Mesendoderm (in vitro differentiated cells): ENCODE results near the gene PTPN3.

Experiments
- DNase-seq: peaks from one replicate; pipeline ENCODE4 v3.0.0; 2013
- H2AK5ac ChIP-seq: 2 replicates; pipeline ENCODE4 v1.6.1; 2013; ENCODE audit warnings: low read length, inconsistent platforms
- H2BK120ac ChIP-seq: 2 replicates; pipeline ENCODE4 v1.6.1; 2013; ENCODE audit warnings: low read depth, mild to moderate bottlenecking, low read length, moderate library complexity, mixed read lengths
- H2BK15ac ChIP-seq: replicated peaks from 2 replicates; pipeline ENCODE4 v1.6.1; 2013; ENCODE audit warnings: low read depth, mild to moderate bottlenecking, moderate library complexity
- H2BK5ac ChIP-seq: 2 replicates; pipeline ENCODE4 v1.6.1; 2013; ENCODE audit warnings: low read length, inconsistent platforms
- H3K18ac ChIP-seq: 2 replicates; pipeline ENCODE4 v1.6.1; 2013; ENCODE audit warnings: mild to moderate bottlenecking, low read length, mixed read lengths
- H3K23ac ChIP-seq: one replicate; pipeline ENCODE4 v1.6.1; 2013; ENCODE audit warnings: low read length
- H3K27ac ChIP-seq: 2 replicates; pipeline ENCODE4 v1.5.1; 2013; ENCODE audit warnings: low read depth, mild to moderate bottlenecking, inconsistent platforms, low read length, moderate library complexity
- H3K27me3 ChIP-seq: 2 replicates; pipeline ENCODE4 v1.6.1; 2013; ENCODE audit warnings: low read length, control low read depth, mild to moderate bottlenecking, inconsistent platforms; ENCODE audit not compliant: insufficient read depth, poor library complexity
- H3K36me3 ChIP-seq: 2 replicates; pipeline ENCODE4 v1.6.1; 2013; ENCODE audit warnings: low read length, inconsistent platforms; ENCODE audit not compliant: control insufficient read depth, insufficient read depth
- H3K4ac ChIP-seq: one replicate; pipeline ENCODE4 v1.6.1; 2013; ENCODE audit warnings: low read depth, mild to moderate bottlenecking, low read length, moderate library complexity
- H3K4me1 ChIP-seq: 2 replicates; pipeline ENCODE4 v1.6.1; 2013; ENCODE audit warnings: low read depth, low read length, inconsistent platforms; ENCODE audit not compliant: control insufficient read depth
- H3K4me2 ChIP-seq: 2 replicates; pipeline ENCODE4 v1.6.1; 2013; ENCODE audit warnings: low read length
- H3K4me3 ChIP-seq: 2 replicates; pipeline ENCODE4 v1.5.1; 2013; ENCODE audit warnings: mild to moderate bottlenecking, low read length
- H3K56ac ChIP-seq: one replicate; pipeline ENCODE4 v1.6.1; 2013; ENCODE audit warnings: low read length
- H3K79me1 ChIP-seq: 2 replicates; pipeline ENCODE4 v1.6.1; 2013; ENCODE audit warnings: low read length, inconsistent platforms
- H3K79me2 ChIP-seq: 2 replicates; pipeline ENCODE4 v1.6.1; 2013; ENCODE audit warnings: mild to moderate bottlenecking, low read length; ENCODE audit not compliant: control insufficient read depth, insufficient read depth
- H3K9ac ChIP-seq: 2 replicates; pipeline ENCODE4 v1.6.1; 2013; ENCODE audit warnings: low read length, inconsistent platforms
- H4K5ac ChIP-seq: one replicate; pipeline ENCODE4 v1.6.1; 2013; ENCODE audit warnings: low read length
- H4K8ac ChIP-seq: one replicate; pipeline ENCODE4 v1.6.1; 2013; ENCODE audit warnings: low read depth, mild to moderate bottlenecking, control low read depth, low read length, moderate library complexity
- WGBS: extraction: QIAGEN DNeasy Blood & Tissue Kit; methylation state at CpG from one replicate; pipeline ENCODE4 v1.1.7; 2013; ENCODE audit warnings: low lambda C conversion rate, missing lambda C conversion rate; ENCODE audit not compliant: insufficient coverage; ENCODE audit errors: extremely low coverage; 5-methylcytosine and 5-hydroxymethylcytosine counted together

The PTPN3 gene

GRCh38 chr9:109474170-109474569, 23.9 kb downstream of the PTPN3 start:
- no peak overlapping the region for H4K5ac ChIP-seq
- no peaks in the 10 kb centered on the region for H3K4me1 ChIP-seq
- no peak overlapping the region for H3K56ac ChIP-seq
- WGBS: no CpG with 5 or more reads among the region's 7 CpGs
- H2BK5ac ChIP-seq: no peak overlapping the region
- no peaks in the 10 kb centered on the region for H3K79me1 ChIP-seq
- H3K9ac ChIP-seq: no peak overlapping the region
- no peaks in the 10 kb centered on the region for H3K79me2 ChIP-seq
- no peak overlapping the region for H3K4me3 ChIP-seq
- H3K27me3 ChIP-seq: no peaks in the 10 kb centered on the region
- H3K36me3 ChIP-seq: no peaks in the 10 kb centered on the region
- no peak overlapping the region for H3K4ac ChIP-seq
- no peak overlapping the region for H2BK120ac ChIP-seq
- no peak overlapping the region for H2BK15ac ChIP-seq
- H3K4me2 ChIP-seq: no peak overlapping the region
- no peak overlapping the region for H3K23ac ChIP-seq
- H3K27ac ChIP-seq: no peak overlapping the region
- no peak overlapping the region for H4K8ac ChIP-seq
- no peak overlapping the region for H2AK5ac ChIP-seq
- no peak for DNase-seq
- H3K18ac ChIP-seq: no peak overlapping the region

DNA sequence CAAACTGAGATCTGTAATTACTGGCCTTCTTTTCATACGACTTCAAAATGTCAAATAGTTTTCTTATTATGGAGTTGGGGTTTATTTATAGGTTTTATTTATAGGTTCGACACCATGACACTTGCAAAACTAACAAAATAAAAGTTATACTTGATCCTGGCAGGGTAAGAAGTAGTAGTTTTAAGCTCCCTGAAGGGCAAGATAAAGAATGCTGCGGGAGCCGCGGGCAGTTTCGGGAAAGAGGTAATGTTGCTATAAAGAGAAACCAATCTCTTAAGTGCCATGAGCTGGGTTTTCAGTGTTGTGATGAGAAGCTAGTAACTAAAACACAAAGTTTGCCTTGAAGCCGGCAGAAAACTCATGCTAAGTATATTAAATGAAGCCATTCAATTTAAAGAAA, 24.8 kb downstream of the PTPN3 start:
- Histone ChIP-seq H2AK5ac (no peak overlapping the region), H3K4me3 (no peak overlapping the region), H3K4me2 (no peak overlapping the region), H4K5ac (no peak overlapping the region), H3K4me1 (no peaks in the 10 kb centered on the region), H3K23ac (no peak overlapping the region), H3K27ac (no peak overlapping the region), H3K56ac (no peak overlapping the region), H4K8ac (no peak overlapping the region), H3K4ac (no peak overlapping the region), H2BK15ac (no peak overlapping the region), H3K36me3 (no peaks in the 10 kb centered on the region), H3K79me2 (no peaks in the 10 kb centered on the region), H2BK120ac (no peak overlapping the region), H3K79me1 (no peaks in the 10 kb centered on the region), H2BK5ac (no peak overlapping the region), H3K9ac (no peak overlapping the region), H3K18ac (no peak overlapping the region), H3K27me3 (no peaks in the 10 kb centered on the region)
- no peak for DNase-seq
- WGBS: no CpG with 5 or more reads among the region's 7 CpGs

DNA sequence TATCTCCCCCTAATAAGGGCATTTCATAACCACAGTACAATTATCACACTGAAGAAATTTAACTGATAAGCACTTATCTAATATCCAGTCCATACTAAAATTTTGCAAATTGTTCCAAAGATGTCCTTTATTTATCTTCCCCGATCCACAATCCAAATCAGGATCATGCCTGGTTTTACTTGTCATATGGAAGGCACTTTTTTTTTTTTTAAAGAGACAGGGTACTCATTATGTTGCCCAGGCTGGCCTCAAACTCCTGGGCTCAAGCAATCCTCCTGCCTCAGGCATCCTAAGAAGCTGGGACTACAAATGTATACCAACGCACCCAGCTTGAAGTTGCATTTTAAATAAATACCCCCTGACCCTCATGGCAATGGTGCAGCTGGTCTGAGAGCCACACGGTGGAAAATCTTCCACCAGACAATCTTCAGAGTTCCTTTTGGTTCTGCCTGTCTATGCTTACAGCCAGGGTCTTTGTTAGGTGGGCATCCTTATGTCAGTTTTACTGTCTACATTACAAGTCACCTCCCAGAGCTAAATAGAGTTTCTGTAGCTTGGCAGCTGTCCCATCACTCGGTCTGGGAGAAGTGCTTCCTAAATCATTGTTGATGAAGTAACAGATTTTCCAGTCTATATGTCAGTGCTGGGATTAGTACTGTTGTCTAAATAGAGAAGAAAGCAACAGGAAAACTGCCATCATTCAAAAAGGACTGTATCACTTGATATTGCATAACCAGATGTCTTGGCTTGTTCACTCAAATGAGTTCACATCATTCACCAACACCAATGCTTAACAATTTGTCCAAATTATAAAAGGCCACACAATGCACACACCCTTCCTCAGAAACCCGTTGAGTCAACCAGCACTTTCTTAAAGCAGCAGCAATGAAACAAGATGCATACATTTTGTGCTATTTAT, 26.4 kb downstream of the PTPN3 start:
- Histone ChIP-seq H3K56ac (no peak overlapping the region), H4K8ac (no peak overlapping the region), H3K23ac (no peak overlapping the region), H3K4me3 (no peak overlapping the region), H4K5ac (no peak overlapping the region), H2BK5ac (no peak overlapping the region), H3K4me2 (no peak overlapping the region), H2BK15ac (no peak overlapping the region), H3K36me3 (no peaks in the 10 kb centered on the region), H3K4ac (no peak overlapping the region), H3K79me1 (no peaks in the 10 kb centered on the region), H3K27ac (no peak overlapping the region), H2BK120ac (no peak overlapping the region), H2AK5ac (no peak overlapping the region), H3K4me1 (no peaks in the 10 kb centered on the region), H3K79me2 (no peaks in the 10 kb centered on the region), H3K18ac (no peak overlapping the region), H3K9ac (no peak overlapping the region), H3K27me3 (no peaks in the 10 kb centered on the region)
- no CpG with 5 or more reads among the region's 5 CpGs for WGBS
- DNase-seq: no peak

- Histone ChIP-seq H4K5ac (no peak overlapping the region), H4K8ac (no peak overlapping the region), H3K23ac (no peak overlapping the region), H3K56ac (no peak overlapping the region), H3K36me3 (no peaks in the 10 kb centered on the region), H3K18ac (no peak overlapping the region), H2BK15ac (no peak overlapping the region), H3K9ac (no peak overlapping the region), H3K79me2 (no peaks in the 10 kb centered on the region), H3K27me3 (no peaks in the 10 kb centered on the region), H2BK120ac (no peak overlapping the region), H2BK5ac (no peak overlapping the region), H3K27ac (no peak overlapping the region), H3K79me1 (no peaks in the 10 kb centered on the region), H3K4me1 (no peaks in the 10 kb centered on the region), H3K4me3 (no peak overlapping the region), H3K4me2 (no peak overlapping the region), H2AK5ac (no peak overlapping the region), H3K4ac (no peak overlapping the region)
- WGBS: no CpG with 5 or more reads among the region's 13 CpGs
- DNase-seq: peak; percentile 78
Observed at GRCh38 chr9:109469646-109470358, 28.3 kb downstream of the PTPN3 start.

DNA sequence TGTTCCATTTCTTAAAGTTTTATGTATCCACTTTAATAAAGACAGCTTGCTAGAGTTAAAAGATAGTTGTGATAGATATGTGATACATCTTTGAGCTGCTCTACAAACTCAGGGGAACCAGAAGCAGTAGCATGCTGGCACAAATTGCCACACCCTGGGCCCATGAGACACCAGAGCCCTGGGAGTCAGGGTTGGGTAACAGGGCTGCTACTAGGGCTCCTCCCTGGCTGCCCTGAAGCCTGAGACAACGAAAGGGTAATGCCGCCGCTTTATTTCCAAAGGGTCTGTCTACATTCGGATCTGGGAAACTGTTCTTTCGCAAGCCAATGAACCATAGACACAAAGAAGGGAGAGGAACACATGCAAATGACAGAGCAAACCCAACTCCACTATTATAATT, 29.2 kb downstream of the PTPN3 start:
- no peaks in the 10 kb centered on the region for H3K36me3 ChIP-seq
- H3K4me2 ChIP-seq: no peak overlapping the region
- no peak overlapping the region for H3K9ac ChIP-seq
- no peak overlapping the region for H2AK5ac ChIP-seq
- H2BK15ac ChIP-seq: no peak overlapping the region
- no peak overlapping the region for H4K5ac ChIP-seq
- no peak overlapping the region for H2BK120ac ChIP-seq
- H3K27me3 ChIP-seq: no peaks in the 10 kb centered on the region
- no peak overlapping the region for H3K4me3 ChIP-seq
- no peak for DNase-seq
- no peak overlapping the region for H3K4ac ChIP-seq
- H3K23ac ChIP-seq: no peak overlapping the region
- no peak overlapping the region for H4K8ac ChIP-seq
- H3K79me2 ChIP-seq: no peaks in the 10 kb centered on the region
- H2BK5ac ChIP-seq: no peak overlapping the region
- no peaks in the 10 kb centered on the region for H3K4me1 ChIP-seq
- no CpG with 5 or more reads among the region's 5 CpGs for WGBS
- no peaks in the 10 kb centered on the region for H3K79me1 ChIP-seq
- H3K27ac ChIP-seq: no peak overlapping the region
- H3K18ac ChIP-seq: no peak overlapping the region
- no peak overlapping the region for H3K56ac ChIP-seq
